GM12891 (cell line): ENCODE results near the gene PILRA.

Experiments
- POLR2A ChIP-seq: IDR thresholded peaks from 2 replicates; pipeline ENCODE4 v1.6.1; 2011; ENCODE audit warnings: low read depth, low read length, control low read depth
- POLR2AphosphoS5 ChIP-seq: IDR thresholded peaks from 2 replicates; pipeline ENCODE4 v1.6.1; 2011; ENCODE audit warnings: low read depth, low read length, control low read depth
- POU2F2 ChIP-seq: IDR thresholded peaks from 2 replicates; pipeline ENCODE4 v1.6.1; 2011; ENCODE audit warnings: low read depth, mild to moderate bottlenecking, control low read depth, low read length, moderate library complexity
- SPI1 ChIP-seq: IDR thresholded peaks from 2 replicates; pipeline ENCODE4 v1.6.1; 2011; ENCODE audit warnings: low read depth, low read length, control low read depth
- TAF1 ChIP-seq: IDR thresholded peaks from 2 replicates; pipeline ENCODE4 v1.6.1; 2011; ENCODE audit warnings: low read depth, low read length, control low read depth

DNA sequence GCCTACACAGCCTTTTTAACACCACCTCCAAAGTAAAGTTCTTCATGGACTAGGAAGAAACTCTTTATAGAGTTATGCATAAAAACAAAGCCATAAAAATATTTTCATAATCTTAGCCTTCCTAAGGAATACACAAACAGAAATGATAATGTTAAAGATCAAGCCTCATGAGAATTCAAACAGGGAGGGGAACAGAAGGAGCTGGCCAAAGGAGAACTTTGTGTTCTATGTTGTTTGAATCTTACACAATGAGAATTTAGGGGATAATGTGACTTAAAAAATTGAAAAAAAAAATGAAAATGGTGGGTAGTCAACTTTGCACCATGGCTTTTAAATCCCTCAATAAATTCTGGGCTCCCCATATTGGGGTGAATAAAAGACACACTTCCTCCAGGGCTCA lies 24.5 kb upstream of the PILRA start:
- TF ChIP-seq POLR2A (no peak), POLR2AphosphoS5 (no peak), TAF1 (no peak), SPI1 (no peak), POU2F2 (no peak)
